ENCODE measurements around the gene CCPG1. TPM values are rescaled to one million over a fixed set of nuclear protein-coding genes. Genes with fewer than 3 reads are reported as not detected.

Gene CCPG1
- polyA plus RNA-seq, 1 donor from 2014 or later: 64.2 TPM

GRCh38 chr15:55360256-55360655, 47.9 kb downstream of the CCPG1 start:
- H3K27ac ChIP-seq (ENCODE audit: low read length): no peak overlapping the region
- no peak overlapping the region for H3K4me3 ChIP-seq (ENCODE audit: low read length)
- no peaks in the 10 kb centered on the region for H3K27me3 ChIP-seq (ENCODE audit: insufficient read depth, low read depth, low read length)
- H3K9ac ChIP-seq (ENCODE audit: low read length): no peak overlapping the region
- H3F3A ChIP-seq (ENCODE audit: insufficient read depth, low read length, poor library complexity, severe bottlenecking): no peaks in the 10 kb centered on the region
- H3K36me3 ChIP-seq (ENCODE audit: insufficient read depth, low read length): no peaks in the 10 kb centered on the region
- H3K79me2 ChIP-seq (replicated peaks; ENCODE audit: insufficient read depth, low read length): no peaks in the 10 kb centered on the region
- H3K9me3 ChIP-seq (ENCODE audit: low read length): no peaks in the 10 kb centered on the region
- no peaks in the 10 kb centered on the region for H4K20me1 ChIP-seq (ENCODE audit: insufficient read depth)
- no peaks in the 10 kb centered on the region for H3K9me2 ChIP-seq (ENCODE audit: insufficient read depth, low read length)
- H2AFZ ChIP-seq (ENCODE audit: low read depth, low read length): no peak overlapping the region
- no peak for TF ChIP-seq EP300 (conservative IDR thresholded peaks at IDR 0.05; ENCODE audit: poor library complexity, severe bottlenecking)
- no peak for TF ChIP-seq POLR2AphosphoS5 (IDR thresholded peaks at IDR 0.05)
- TF ChIP-seq EZH2 (IDR thresholded peaks at IDR 0.05; ENCODE audit: borderline replicate concordance, insufficient read depth, low read length, poor library complexity, severe bottlenecking): no peak
- no peak for TF ChIP-seq CTCF (IDR thresholded peaks at IDR 0.05; ENCODE audit: poor library complexity, severe bottlenecking)
- no peak for TF ChIP-seq RAD21 (conservative IDR thresholded peaks at IDR 0.05)
- TF ChIP-seq REST (IDR thresholded peaks at IDR 0.05; ENCODE audit: borderline replicate concordance): no peak
- no peak for TF ChIP-seq SMC3 (conservative IDR thresholded peaks at IDR 0.05; ENCODE audit: poor library complexity)
- no peak for TF ChIP-seq TAF1 (IDR thresholded peaks at IDR 0.05; ENCODE audit: low read depth)
- TF ChIP-seq MXI1 (conservative IDR thresholded peaks at IDR 0.05; ENCODE audit: poor library complexity, severe bottlenecking): no peak
- H3K4me2 ChIP-seq (ENCODE audit: low read length): no peak overlapping the region

- no peak overlapping the region for H2AFZ ChIP-seq (ENCODE audit: low read depth, low read length)
- TF ChIP-seq MXI1 (conservative IDR thresholded peaks at IDR 0.05; ENCODE audit: poor library complexity, severe bottlenecking) (no peak), RAD21 (conservative IDR thresholded peaks at IDR 0.05) (no peak), POLR2AphosphoS5 (IDR thresholded peaks at IDR 0.05) (no peak)
- H3K9ac ChIP-seq (ENCODE audit: low read length): no peak overlapping the region
These were observed 49.7 kb downstream of the CCPG1 start for GRCh38 chr15:55358471-55358870.

GRCh38 chr15:55357774-55358173, 50.4 kb downstream of the CCPG1 start:
- no peaks in the 10 kb centered on the region for H4K20me1 ChIP-seq (ENCODE audit: insufficient read depth)
- no peak overlapping the region for H3K9ac ChIP-seq (ENCODE audit: low read length)
- TF ChIP-seq EZH2 (IDR thresholded peaks at IDR 0.05; ENCODE audit: borderline replicate concordance, insufficient read depth, low read length, poor library complexity, severe bottlenecking) (no peak), CTCF (IDR thresholded peaks at IDR 0.05; ENCODE audit: poor library complexity, severe bottlenecking) (no peak), REST (IDR thresholded peaks at IDR 0.05; ENCODE audit: borderline replicate concordance) (no peak), RAD21 (conservative IDR thresholded peaks at IDR 0.05) (no peak)
- H3K27me3 ChIP-seq (ENCODE audit: insufficient read depth, low read depth, low read length): no peaks in the 10 kb centered on the region
- no peaks in the 10 kb centered on the region for H3K9me2 ChIP-seq (ENCODE audit: insufficient read depth, low read length)
- no peaks in the 10 kb centered on the region for H3K9me3 ChIP-seq (ENCODE audit: low read length)
- H3F3A ChIP-seq (ENCODE audit: insufficient read depth, low read length, poor library complexity, severe bottlenecking): no peaks in the 10 kb centered on the region
- no peak overlapping the region for H3K4me2 ChIP-seq (ENCODE audit: low read length)
- H2AFZ ChIP-seq (ENCODE audit: low read depth, low read length): no peak overlapping the region
- no peak overlapping the region for H3K4me3 ChIP-seq (ENCODE audit: low read length)
- H3K79me2 ChIP-seq (replicated peaks; ENCODE audit: insufficient read depth, low read length): no peaks in the 10 kb centered on the region
- H3K27ac ChIP-seq (ENCODE audit: low read length): no peak overlapping the region
- H3K36me3 ChIP-seq (ENCODE audit: insufficient read depth, low read length): no peaks in the 10 kb centered on the region

More at GRCh38 chr15:55358471-55358870, 49.7 kb downstream of the CCPG1 start:
- Histone ChIP-seq H3F3A (ENCODE audit: insufficient read depth, low read length, poor library complexity, severe bottlenecking) (no peaks in the 10 kb centered on the region), H3K9me3 (ENCODE audit: low read length) (no peaks in the 10 kb centered on the region), H4K20me1 (ENCODE audit: insufficient read depth) (no peaks in the 10 kb centered on the region), H3K27ac (ENCODE audit: low read length) (no peak overlapping the region), H3K4me2 (ENCODE audit: low read length) (no peak overlapping the region), H3K9me2 (ENCODE audit: insufficient read depth, low read length) (no peaks in the 10 kb centered on the region), H3K79me2 (replicated peaks; ENCODE audit: insufficient read depth, low read length) (no peaks in the 10 kb centered on the region), H3K4me3 (ENCODE audit: low read length) (no peak overlapping the region), H3K36me3 (ENCODE audit: insufficient read depth, low read length) (no peaks in the 10 kb centered on the region), H3K27me3 (ENCODE audit: insufficient read depth, low read depth, low read length) (no peaks in the 10 kb centered on the region)
